Calu3 (cell line): ENCODE data around the gene LRRFIP1. TPM values are rescaled to one million over a fixed set of nuclear protein-coding genes. Genes with fewer than 3 reads are reported as not detected.

Experiments
- BruUV-seq: library from RNA; stranded (reverse); fragments of 400-500 nt; replicated peaks from 2 replicates; lab custom pipeline; 2021; lab: Mats Ljungman, UMichigan
- CTCF ChIA-PET: fragments of 300-600 bp; sonication (Branson Sonifier 250); formaldehyde crosslinking; loops from one replicate; lab custom pipeline; 2022; ENCODE audit warnings: antibody characterized with exemption; lab: Charles Lee
- DNase-seq: peaks from one replicate; pipeline ENCODE4 v3.0.0; 2022
- H3K27ac Mint-ChIP-seq: one replicate; pipeline ENCODE4 v1.8.0; 2022; ENCODE audit warnings: mixed read lengths; ENCODE audit not compliant: unreplicated experiment
- H3K27me3 Mint-ChIP-seq: one replicate; pipeline ENCODE4 v1.8.0; 2022; ENCODE audit warnings: mixed read lengths; ENCODE audit not compliant: unreplicated experiment
- H3K36me3 Mint-ChIP-seq: one replicate; pipeline ENCODE4 v1.8.0; 2022; ENCODE audit warnings: mild to moderate bottlenecking, moderate library complexity, mixed read lengths; ENCODE audit not compliant: insufficient read depth, unreplicated experiment
- H3K4me1 Mint-ChIP-seq: one replicate; pipeline ENCODE4 v1.8.0; 2022; ENCODE audit warnings: mild to moderate bottlenecking, low read depth, mixed read lengths; ENCODE audit not compliant: unreplicated experiment
- H3K4me3 Mint-ChIP-seq: one replicate; pipeline ENCODE4 v1.8.0; 2022; ENCODE audit warnings: mild to moderate bottlenecking, low read depth, moderate library complexity, mixed read lengths; ENCODE audit not compliant: unreplicated experiment
- H3K9me3 Mint-ChIP-seq: one replicate; pipeline ENCODE4 v1.8.0; 2022; ENCODE audit warnings: low read depth, mixed read lengths; ENCODE audit not compliant: unreplicated experiment
- CTCF ChIP-seq: fragments of 200-600 bp; IDR thresholded peaks from one replicate; pipeline ENCODE4 v1.8.0; 2022; ENCODE audit warnings: antibody characterized with exemption; ENCODE audit not compliant: unreplicated experiment
- intact Hi-C: fragments of 100-400 bp; cut with micrococcal nuclease; formaldehyde crosslinking; loops from one replicate; pipeline ENCODE4 v1.10.0; 2022; ENCODE audit not compliant: unreplicated experiment
- total RNA-seq: library from RNA; stranded (reverse); gene quantifications from 2 replicates; pipeline ENCODE4 v1.2.3, GENCODE V29; 2022

The LRRFIP1 gene
- total RNA-seq, 1 experiment from 2014 or later = 161 TPM

- H3K9me3 Mint-ChIP-seq = peaks cover 5% of the 10 kb centered on the region
- peaks cover 13% of the 10 kb centered on the region for H3K4me1 Mint-ChIP-seq
- no peak overlapping the region for H3K27ac Mint-ChIP-seq
- no peaks in the 10 kb centered on the region for H3K36me3 Mint-ChIP-seq
- DNase-seq = no peak
- TF ChIP-seq CTCF = no peak
- H3K27me3 Mint-ChIP-seq = peaks cover 14% of the 10 kb centered on the region
- no peak overlapping the region for H3K4me3 Mint-ChIP-seq
- no TSS peak for BruUV-seq
- intact Hi-C loops = no loop called here
- CTCF ChIA-PET = interaction anchor here (0.8 to 1.4 kb wide), 4 partner anchors 13 to 175 kb away, joined by 3 to 4 read pairs (median 4); no protein-coding TSS in a partner anchor
Measured at GRCh38 chr2:237660381-237660900, 33.1 kb downstream of the LRRFIP1 start.

- H3K4me3 Mint-ChIP-seq = no peak overlapping the region
- H3K36me3 Mint-ChIP-seq = no peaks in the 10 kb centered on the region
- H3K27ac Mint-ChIP-seq = no peak overlapping the region
- intact Hi-C loops = no loop called here
- no peak for DNase-seq
- no peak for TF ChIP-seq CTCF
- no TSS peak for BruUV-seq
- CTCF ChIA-PET = interaction anchor here (1.3 to 1.4 kb wide), 2 partner anchors 21 to 71 kb away, joined by 3 read pairs; no protein-coding TSS in a partner anchor
- H3K9me3 Mint-ChIP-seq = peaks cover 5% of the 10 kb centered on the region
- peaks cover 13% of the 10 kb centered on the region for H3K4me1 Mint-ChIP-seq
- H3K27me3 Mint-ChIP-seq = peaks cover 17% of the 10 kb centered on the region
Measured at GRCh38 chr2:237661270-237661669, 33.9 kb downstream of the LRRFIP1 start.

GRCh38 chr2:237661799-237662328 is 34.5 kb downstream of the LRRFIP1 start:
- CTCF ChIA-PET = interaction anchor here (0.6 to 1.3 kb wide), 2 partner anchors 22 to 1150 kb away, joined by 3 read pairs; no protein-coding TSS in a partner anchor
- no peaks in the 10 kb centered on the region for H3K36me3 Mint-ChIP-seq
- no peak overlapping the region for H3K4me3 Mint-ChIP-seq
- DNase-seq = no peak
- H3K9me3 Mint-ChIP-seq = peaks cover 5% of the 10 kb centered on the region
- no peak overlapping the region for H3K27ac Mint-ChIP-seq
- intact Hi-C loops = no loop called here
- no TSS peak for BruUV-seq
- peaks cover 13% of the 10 kb centered on the region for H3K4me1 Mint-ChIP-seq
- peaks cover 23% of the 10 kb centered on the region for H3K27me3 Mint-ChIP-seq
- TF ChIP-seq CTCF = no peak

GRCh38 chr2:237662671-237663093 is 35.3 kb downstream of the LRRFIP1 start:
- H3K4me1 Mint-ChIP-seq = peaks cover 13% of the 10 kb centered on the region
- intact Hi-C loops = no loop called here

More at GRCh38 chr2:237662671-237663093, 35.3 kb downstream of the LRRFIP1 start:
- H3K27me3 Mint-ChIP-seq = peaks cover 31% of the 10 kb centered on the region
- peak overlapping the region; percentile 23 for H3K4me3 Mint-ChIP-seq
- CTCF ChIA-PET = interaction anchor here (0.6 kb wide), 1 partner anchor 1151 kb away, joined by 3 read pairs; no protein-coding TSS in a partner anchor
- no peaks in the 10 kb centered on the region for H3K36me3 Mint-ChIP-seq
- BruUV-seq = no TSS peak
- TF ChIP-seq CTCF = no peak
- peak; percentile 75 for DNase-seq
- H3K27ac Mint-ChIP-seq = no peak overlapping the region
- H3K9me3 Mint-ChIP-seq = peaks cover 3% of the 10 kb centered on the region
